Stomach (tissue), 4 donors: Measurements from ENCODE around the gene PTPRM.

Experiments
- CTCF ChIP-seq, 7 experiments: fragments of 450-650 bp in 4 of 7; fragments of 200-600 bp in 3 of 7; sonication (generic) in 3 of 7; IDR thresholded peaks; one replicate each; pipeline ENCODE4 v1.5.1; 2016 to 2019; ENCODE audit warnings: antibody characterized with exemption in 7 of 7, control low read depth in 2 of 7, mild to moderate bottlenecking in 1 of 7
- EP300 ChIP-seq: sonication (generic); formaldehyde crosslinking; IDR thresholded peaks from one replicate; pipeline ENCODE4 v1.6.1; 2017; ENCODE audit warnings: antibody characterized with exemption
- POLR2A ChIP-seq, 4 donors: fragments of 450-650 bp; IDR thresholded peaks; one replicate each; pipeline ENCODE4 v1.6.1; 2016; ENCODE audit warnings: antibody characterized with exemption in 4 of 4, control low read depth in 2 of 4, mild to moderate bottlenecking in 1 of 4, moderate library complexity in 1 of 4
- POLR2AphosphoS5 ChIP-seq, 3 donors: sonication (generic); formaldehyde crosslinking; IDR thresholded peaks; one replicate each; pipeline ENCODE4 v1.6.1; 2016; ENCODE audit warnings: antibody characterized with exemption in 3 of 3

- no peak for TF ChIP-seq CTCF (IDR thresholded peaks at IDR 0.05)
- no peak for TF ChIP-seq POLR2AphosphoS5 (IDR thresholded peaks at IDR 0.05)
- TF ChIP-seq EP300 = no peak
- TF ChIP-seq POLR2A (IDR thresholded peaks at IDR 0.05) = no peak
Measured at GRCh38 chr18:8433323-8433722, 866.2 kb downstream of the PTPRM start.
